Hematopoietic multipotent progenitor cell treated with erythropoietin and hydrocortisone succinate and interleukin-3 and kit ligand, for 8 days (in vitro differentiated cells): ENCODE measurements around the gene DRAM1.

Source experiments
- DNase-seq: peaks from one replicate; pipeline ENCODE4 v3.0.0-alpha.2; 2015

The DRAM1 gene

DNA sequence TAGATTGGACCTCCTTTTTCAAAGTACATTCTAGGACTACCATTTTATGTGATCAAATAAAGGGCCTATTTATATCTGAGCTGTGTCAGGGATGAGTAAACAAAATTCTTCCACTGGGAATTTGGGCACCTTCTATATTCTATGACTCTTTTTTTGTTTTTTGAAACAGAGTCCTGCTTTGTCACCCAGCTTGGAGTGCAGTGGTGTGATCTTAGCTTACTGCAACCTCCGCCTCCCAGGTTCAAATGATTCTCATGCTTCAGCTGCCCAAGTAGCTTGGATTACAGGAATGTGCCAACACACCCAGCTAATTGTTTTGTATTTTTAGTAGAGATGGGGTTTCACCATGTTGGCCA, 64.8 kb downstream of the DRAM1 start:
- DNase-seq: no peak

DNA sequence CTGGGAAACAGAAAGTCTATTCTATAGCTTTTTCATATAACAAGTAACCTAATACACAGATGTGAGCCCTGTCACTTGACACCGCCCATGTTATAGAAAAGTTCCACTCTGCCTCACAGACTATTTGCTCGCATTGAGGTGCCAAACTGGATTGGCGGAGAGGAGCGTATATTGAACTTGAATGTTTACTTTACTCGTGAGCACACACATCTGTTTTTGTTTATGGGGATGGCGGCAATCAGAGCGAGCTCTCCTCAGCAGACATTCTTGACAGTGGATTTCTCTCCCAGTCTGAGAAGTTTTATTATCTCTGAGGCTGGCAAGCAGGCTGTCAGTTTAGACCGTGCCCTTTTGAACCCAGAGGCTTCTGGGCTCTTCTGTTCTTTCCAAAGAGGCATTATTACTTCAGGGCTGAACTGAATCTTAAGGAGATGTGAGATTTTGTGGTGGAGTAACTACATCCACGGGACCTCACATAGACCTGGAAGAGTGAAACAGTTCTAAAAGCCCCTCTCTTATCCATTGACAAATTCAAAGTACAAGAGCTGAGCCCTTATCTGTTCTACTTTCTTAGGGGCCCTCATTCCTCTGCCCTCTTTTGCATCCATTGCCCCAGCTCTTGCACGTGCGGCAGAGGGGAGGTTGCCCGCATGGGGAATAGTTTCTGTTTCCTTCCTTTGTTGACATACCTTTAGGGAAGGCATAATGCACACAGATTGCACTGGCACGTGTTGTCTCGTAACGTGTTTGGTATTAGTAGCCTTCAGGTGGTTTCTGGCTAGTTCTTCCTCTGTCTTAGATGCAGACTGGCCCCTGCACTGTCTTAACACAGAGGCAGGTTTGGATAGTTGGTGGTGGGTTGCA, 68.2 kb downstream of the DRAM1 start:
- no peak for DNase-seq

DNA sequence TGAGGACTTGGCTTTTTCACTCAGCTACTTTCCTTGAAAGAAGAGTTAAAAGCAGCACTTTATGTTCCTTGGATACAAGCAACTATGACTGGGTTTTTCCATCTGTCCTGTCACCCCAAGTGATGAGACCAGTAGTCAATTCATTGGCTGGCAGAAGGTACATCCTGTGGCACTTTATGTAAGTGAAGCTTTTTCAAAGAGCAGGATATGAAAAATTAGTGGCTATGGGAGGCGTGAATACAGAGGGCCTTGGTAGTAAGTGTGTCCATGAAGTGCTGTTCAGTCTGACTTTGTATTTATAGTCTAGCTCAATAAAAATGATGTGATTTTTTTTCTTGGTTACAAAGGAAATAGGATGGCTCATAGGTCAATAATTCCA, 68.8 kb downstream of the DRAM1 start:
- DNase-seq: no peak

DNA sequence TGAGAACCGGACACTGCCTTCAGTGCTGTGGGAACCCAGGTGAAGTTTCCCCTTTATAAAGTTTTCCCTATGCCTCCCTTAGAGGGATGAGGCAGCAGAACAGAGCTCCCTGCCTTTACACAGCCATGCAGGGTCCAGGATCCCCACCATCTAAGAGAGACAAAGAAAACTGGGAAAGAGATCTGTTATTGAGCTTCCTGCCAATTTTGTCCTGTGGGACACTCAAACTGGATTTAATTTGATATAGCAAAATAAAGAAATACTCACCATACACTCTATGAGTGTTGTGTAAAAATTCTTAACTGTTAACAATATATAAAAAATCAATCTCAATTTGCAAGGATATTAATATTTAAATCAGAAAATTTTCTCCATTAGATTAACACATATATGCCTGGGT, 69.9 kb downstream of the DRAM1 start:
- DNase-seq: no peak

DNA sequence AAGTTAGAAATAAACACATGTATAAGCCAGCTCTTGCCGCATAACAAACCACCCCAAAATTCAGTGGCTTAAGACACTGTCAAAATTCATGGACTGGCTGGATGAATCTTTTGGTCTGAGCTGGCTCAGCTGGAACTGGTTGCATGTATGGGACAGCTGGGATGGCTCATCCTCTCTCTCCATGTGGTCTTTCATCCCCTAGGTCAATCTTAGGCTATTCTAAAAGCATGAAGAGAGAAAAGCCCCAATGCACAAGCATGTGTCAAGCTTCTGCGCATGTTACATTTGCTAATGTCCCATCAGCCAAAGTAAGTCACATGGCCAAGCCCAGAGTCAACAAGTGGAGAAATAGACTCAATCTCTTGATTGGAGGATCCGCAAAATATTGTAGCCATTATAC, 71.0 kb downstream of the DRAM1 start:
- no peak for DNase-seq

DNA sequence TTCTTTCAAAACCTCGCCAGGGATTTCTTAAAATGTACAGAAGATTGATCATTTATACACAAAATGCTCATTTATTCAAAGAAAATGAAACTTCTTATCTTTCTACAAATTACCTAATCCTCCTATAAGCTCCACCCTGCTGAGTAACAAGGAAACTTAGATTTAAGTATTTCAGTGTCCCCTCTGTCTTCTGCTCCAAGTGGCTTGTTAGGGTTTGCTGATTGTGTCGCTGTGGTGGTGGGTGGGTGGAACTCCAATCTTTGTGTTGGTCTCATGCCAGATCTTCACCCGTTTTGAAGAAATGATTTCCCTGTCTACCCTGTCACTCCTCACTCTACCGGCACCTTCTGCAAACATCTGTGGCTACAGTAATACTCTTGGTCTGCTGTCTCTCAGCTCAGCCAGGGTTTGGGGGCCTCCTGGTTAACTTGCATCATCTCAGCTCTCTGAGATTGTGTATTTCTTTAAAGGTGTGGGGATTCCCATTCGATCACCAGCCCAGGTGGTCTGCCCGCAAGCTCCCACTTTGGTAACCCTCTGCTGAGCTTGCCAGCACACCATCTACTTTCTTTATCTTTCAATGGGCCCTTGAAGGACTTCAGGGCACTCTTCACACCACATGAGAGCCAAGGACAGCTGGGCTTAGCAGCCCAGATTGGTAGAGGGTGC, 73.8 kb downstream of the DRAM1 start:
- DNase-seq: no peak

DNA sequence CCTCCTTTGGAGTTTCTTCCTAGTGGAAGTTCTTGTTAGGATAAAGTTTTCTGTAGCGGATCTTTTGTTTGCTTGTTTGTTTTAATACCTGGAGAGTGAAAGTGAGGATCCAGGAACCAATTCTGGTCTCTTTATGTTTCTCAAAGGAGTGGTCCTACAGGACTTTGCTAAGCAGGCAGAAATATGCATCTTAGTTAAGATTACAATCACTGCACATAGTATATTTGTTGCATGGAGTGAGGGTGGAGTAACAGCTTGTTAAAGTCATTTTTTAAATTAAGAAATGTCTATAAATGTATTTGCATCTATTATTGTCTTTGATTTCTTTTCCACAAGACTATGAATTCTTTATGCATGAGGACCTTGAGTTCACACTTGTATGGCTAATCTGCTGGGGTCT, 76.7 kb downstream of the DRAM1 start:
- DNase-seq: no peak

DNA sequence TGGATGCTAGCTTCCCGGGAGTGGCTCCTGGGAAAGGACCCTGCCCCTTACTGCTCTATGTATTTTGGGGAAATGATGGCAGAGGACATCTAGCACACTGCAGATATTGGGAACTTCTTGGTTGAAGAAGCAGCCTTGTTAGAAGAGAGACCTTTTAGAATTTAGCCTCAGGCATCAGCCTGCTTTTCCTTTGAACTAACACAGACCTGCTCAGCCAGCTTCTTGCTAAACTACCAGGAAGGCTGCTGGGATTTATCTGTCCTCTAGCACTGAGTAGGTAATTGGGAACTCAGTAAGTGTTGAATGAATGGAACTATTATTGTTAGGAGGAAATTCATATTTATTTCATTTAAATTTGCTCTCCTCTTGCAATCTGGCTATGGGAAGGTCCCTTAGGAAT, 77.3 kb downstream of the DRAM1 start:
- no peak for DNase-seq

DNA sequence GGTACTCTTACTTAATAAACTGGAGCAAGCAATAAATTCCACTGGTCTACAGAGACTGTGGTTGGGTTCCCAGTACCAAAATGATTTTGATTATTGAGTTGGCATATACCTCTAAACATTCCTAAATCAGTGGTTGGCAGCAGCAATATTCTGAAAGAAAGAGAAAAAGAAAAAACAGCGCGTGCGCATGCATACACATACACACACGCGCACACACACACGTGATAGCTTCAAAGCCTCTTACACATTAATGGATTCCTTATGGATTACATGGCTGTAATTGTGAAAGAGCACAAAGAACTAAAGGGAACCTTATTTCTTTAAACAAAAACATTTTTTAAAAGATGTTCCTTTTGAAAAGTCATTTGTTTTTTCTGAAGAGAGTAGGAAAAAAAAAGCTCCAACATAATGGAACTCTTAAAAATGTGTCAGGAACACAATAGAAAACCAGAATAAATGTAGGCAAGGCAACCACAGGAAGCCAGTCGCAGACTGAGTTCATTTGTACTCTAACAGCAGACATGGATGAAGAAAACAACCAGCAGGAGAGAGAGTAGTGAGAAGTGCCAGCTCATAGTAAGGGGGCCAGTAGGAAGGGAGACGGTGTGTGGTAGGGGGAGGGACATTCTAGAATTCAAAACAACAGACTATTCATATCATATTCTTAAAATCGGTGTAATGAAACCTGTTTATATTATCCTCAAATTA, 80.0 kb downstream of the DRAM1 start:
- no peak for DNase-seq

DNA sequence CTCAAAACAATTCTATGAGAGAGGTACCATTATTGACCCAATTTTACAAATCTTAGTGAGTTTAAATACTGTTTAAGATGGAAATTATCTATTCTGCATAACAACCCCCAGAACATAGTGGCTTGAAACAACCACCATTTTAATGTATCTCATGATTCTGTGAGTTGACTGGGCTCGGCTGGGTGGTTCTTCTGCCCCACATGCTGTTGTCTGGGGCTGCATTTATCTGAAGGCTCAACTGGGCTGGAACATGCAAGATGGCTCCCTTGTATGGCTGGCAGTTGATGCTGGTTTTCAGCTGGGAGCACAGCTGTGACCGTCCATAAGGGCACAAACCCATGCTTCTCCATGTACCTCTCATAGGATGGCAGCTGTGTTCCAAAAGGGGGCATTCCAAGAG, 82.2 kb downstream of the DRAM1 start:
- no peak for DNase-seq

DNA sequence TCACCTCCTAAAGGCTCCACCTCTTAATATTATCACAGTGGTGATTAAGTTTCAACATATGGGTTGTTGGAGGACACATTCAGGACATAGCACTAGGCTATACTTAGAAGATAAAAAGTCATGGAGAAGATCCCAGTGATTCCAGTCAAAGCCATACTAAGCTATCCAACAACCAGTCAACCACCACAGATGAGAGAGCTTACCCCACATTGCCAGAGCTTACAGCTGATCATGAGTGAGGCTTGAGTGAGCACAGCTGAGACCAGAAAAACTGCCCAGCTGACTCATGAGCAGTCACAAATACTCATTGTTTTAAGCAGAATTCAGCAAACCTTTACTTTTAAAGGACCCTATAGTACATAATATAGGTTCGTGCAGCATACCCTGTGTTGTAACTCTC, 85.1 kb downstream of the DRAM1 start:
- no peak for DNase-seq

DNA sequence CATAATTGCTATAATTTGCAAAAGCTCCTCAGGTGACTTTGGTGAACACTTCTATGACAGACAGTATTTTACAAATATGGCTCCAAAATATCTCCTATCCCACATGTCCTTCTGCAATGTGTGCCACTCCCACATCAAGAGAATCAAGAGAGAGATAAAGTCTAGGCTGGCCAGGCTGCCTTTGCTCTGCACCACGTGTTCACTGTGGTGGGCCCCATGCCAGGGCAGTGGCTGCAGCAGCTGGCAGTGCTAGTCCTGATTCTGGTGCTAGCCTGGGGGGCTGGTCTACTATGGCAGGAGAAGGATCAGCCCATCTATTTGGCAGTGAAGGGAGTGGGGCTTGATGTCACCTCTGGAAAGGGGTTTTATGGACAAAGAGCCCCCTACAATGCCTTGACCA, 86.3 kb downstream of the DRAM1 start:
- peak; percentile 94 for DNase-seq

DNA sequence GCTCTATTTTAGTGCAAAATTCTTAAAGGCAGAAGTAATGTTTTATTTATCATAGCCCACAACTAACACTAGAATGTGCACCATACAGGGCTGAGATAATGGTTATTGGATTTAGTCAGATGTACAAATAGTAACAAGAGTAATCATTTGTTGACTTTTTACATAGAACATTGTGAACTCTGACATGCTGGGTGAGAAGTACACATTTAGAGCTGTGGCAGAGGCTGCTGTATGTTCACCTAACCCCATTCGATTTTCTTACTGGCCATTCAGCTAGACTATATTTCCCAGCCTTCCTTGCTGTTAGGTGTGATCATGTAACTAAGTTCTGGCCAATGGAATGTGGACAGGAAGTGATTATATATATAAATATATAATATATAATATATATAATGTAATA, 89.1 kb downstream of the DRAM1 start:
- no peak for DNase-seq

DNA sequence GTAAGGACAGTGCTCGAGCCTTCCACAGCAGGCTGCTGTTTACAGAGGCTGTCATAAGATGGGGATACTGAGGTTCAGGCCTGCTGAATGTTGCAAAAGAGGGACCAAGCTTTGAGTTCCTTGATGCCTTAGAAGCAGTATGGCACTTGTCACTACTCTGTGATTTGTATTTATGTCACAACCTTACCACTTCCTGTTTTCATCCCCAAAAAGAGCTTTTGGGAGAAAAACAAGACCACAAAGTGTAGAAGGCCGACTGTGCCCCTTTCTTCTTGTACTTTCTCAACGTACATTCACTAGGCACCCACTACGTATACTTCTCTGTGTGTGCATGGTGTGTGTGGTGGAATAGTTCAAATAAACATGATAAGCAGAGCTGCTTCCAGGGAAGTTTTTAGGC, 90.1 kb downstream of the DRAM1 start:
- DNase-seq: no peak

DNA sequence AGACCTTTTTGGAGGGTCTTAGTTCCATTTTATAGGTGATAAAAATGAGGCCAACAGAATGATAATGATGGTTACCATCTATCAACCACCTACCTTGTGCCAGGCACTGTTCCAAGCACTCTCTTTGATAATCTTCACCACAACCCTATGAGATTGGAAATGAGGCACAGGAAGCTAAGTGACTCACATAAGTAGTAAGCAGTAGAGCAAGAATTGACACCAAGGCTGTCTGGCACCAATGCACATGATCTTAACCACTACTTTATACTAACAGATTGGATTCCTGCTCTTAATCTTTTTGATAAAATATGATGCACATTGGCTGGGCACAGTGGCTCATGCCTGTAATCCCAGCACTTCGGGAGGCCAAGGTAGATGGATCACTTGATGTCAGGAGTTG, 91.4 kb downstream of the DRAM1 start:
- DNase-seq: no peak
